ENCODE measurements around the gene HTRA3.

GRCh38 chr4:8346838-8347605, 77.5 kb downstream of the HTRA3 start:
- TF ChIP-seq, protein P1, sequence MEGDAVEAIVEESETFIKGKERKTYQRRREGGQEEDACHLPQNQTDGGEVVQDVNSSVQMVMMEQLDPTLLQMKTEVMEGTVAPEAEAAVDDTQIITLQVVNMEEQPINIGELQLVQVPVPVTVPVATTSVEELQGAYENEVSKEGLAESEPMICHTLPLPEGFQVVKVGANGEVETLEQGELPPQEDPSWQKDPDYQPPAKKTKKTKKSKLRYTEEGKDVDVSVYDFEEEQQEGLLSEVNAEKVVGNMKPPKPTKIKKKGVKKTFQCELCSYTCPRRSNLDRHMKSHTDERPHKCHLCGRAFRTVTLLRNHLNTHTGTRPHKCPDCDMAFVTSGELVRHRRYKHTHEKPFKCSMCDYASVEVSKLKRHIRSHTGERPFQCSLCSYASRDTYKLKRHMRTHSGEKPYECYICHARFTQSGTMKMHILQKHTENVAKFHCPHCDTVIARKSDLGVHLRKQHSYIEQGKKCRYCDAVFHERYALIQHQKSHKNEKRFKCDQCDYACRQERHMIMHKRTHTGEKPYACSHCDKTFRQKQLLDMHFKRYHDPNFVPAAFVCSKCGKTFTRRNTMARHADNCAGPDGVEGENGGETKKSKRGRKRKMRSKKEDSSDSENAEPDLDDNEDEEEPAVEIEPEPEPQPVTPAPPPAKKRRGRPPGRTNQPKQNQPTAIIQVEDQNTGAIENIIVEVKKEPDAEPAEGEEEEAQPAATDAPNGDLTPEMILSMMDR (IDR thresholded peaks at IDR 0.05): no peak
- no peak for TF ChIP-seq POLR2AphosphoS5 (IDR thresholded peaks at IDR 0.05)

Data from esophagus muscularis mucosa (tissue), 3 donors.